Activated naive CD8-positive, alpha-beta T cell treated with anti-CD3 and anti-CD28 coated beads, Interleukin-2, amount 10 ng/mL, durations not matched to agents 7 days and 5 days (primary cell): ENCODE data around the gene SLC39A10. TPM values are rescaled to one million over a fixed set of nuclear protein-coding genes. Genes with fewer than 3 reads are reported as not detected.

Experiments
- ATAC-seq: fragments of 150-1000 bp; cut with Tn5 transposase; one replicate; pipeline ENCODE4 v1.10.0; 2021; ENCODE audit warnings: low read depth, moderate library complexity
- POLR2A ChIA-PET: fragments of 350-600 bp; sonication (Branson Sonifier 250); formaldehyde crosslinking; loops from one replicate; lab custom pipeline; 2021; ENCODE audit warnings: antibody characterized with exemption; lab: Charles Lee
- DNase-seq: peaks from one replicate; pipeline ENCODE4 v3.0.0; 2021
- H3K27ac Mint-ChIP-seq: one replicate; pipeline ENCODE4 v1.8.0; 2022; ENCODE audit warnings: mild to moderate bottlenecking, mixed read lengths
- H3K27me3 Mint-ChIP-seq: one replicate; pipeline ENCODE4 v1.8.0; 2022; ENCODE audit warnings: mild to moderate bottlenecking, moderate library complexity, mixed read lengths
- H3K36me3 Mint-ChIP-seq: one replicate; pipeline ENCODE4 v1.8.0; 2021; ENCODE audit warnings: mild to moderate bottlenecking, mixed read lengths
- H3K4me1 Mint-ChIP-seq: one replicate; pipeline ENCODE4 v1.8.0; 2021; ENCODE audit warnings: mixed read lengths
- H3K4me3 Mint-ChIP-seq: one replicate; pipeline ENCODE4 v1.8.0; 2022; ENCODE audit warnings: mild to moderate bottlenecking, moderate library complexity, mixed read lengths
- H3K9me3 Mint-ChIP-seq: one replicate; pipeline ENCODE4 v1.8.0; 2021; ENCODE audit warnings: mixed read lengths
- total RNA-seq, 2 experiments: library from RNA; stranded (reverse); gene quantifications; one replicate each; pipeline ENCODE4 v1.2.3, GENCODE V29; 2021

SLC39A10 gene
- total RNA-seq, 2 experiments from 2014 or later = 54.4 to 60.4 TPM

- H3K4me3 Mint-ChIP-seq = no peak overlapping the region
- H3K9me3 Mint-ChIP-seq = peaks cover 3% of the 10 kb centered on the region
- H3K27ac Mint-ChIP-seq = no peak overlapping the region
- H3K27me3 Mint-ChIP-seq = no peaks in the 10 kb centered on the region
- H3K36me3 Mint-ChIP-seq = peaks cover 55% of the 10 kb centered on the region
- POLR2A ChIA-PET = no interaction called here
- no peak for ATAC-seq
- H3K4me1 Mint-ChIP-seq = peaks cover 4% of the 10 kb centered on the region
- DNase-seq = no peak
Measured at GRCh38 chr2:195732574-195732973, 75.5 kb downstream of the SLC39A10 start.

GRCh38 chr2:195733831-195734230 lies 76.8 kb downstream of the SLC39A10 start:
- Mint-ChIP-seq H3K36me3 (peaks cover 56% of the 10 kb centered on the region), H3K9me3 (peaks cover 3% of the 10 kb centered on the region), H3K4me3 (no peak overlapping the region), H3K27ac (no peak overlapping the region), H3K27me3 (no peaks in the 10 kb centered on the region), H3K4me1 (peaks cover 4% of the 10 kb centered on the region)
- ATAC-seq (no peak), DNase-seq (no peak)
- POLR2A ChIA-PET = no interaction called here

- peaks cover 3% of the 10 kb centered on the region for H3K9me3 Mint-ChIP-seq
- DNase-seq (no peak), ATAC-seq (no peak)
- no peak overlapping the region for H3K4me3 Mint-ChIP-seq
- H3K4me1 Mint-ChIP-seq = peaks cover 4% of the 10 kb centered on the region
- peaks cover 54% of the 10 kb centered on the region for H3K36me3 Mint-ChIP-seq
- POLR2A ChIA-PET = no interaction called here
- H3K27ac Mint-ChIP-seq = no peak overlapping the region
- H3K27me3 Mint-ChIP-seq = no peaks in the 10 kb centered on the region
Measured at GRCh38 chr2:195734395-195734794, 77.4 kb downstream of the SLC39A10 start.

GRCh38 chr2:195734931-195735330 lies 77.9 kb downstream of the SLC39A10 start:
- H3K27me3 Mint-ChIP-seq = no peaks in the 10 kb centered on the region
- no peak for ATAC-seq
- POLR2A ChIA-PET = no interaction called here
- peaks cover 3% of the 10 kb centered on the region for H3K9me3 Mint-ChIP-seq
- H3K27ac Mint-ChIP-seq = no peak overlapping the region
- no peak overlapping the region for H3K4me3 Mint-ChIP-seq
- no peak for DNase-seq
- peaks cover 4% of the 10 kb centered on the region for H3K4me1 Mint-ChIP-seq
- peaks cover 54% of the 10 kb centered on the region for H3K36me3 Mint-ChIP-seq

- peaks cover 1% of the 10 kb centered on the region for H3K4me1 Mint-ChIP-seq
- POLR2A ChIA-PET = no interaction called here
- ATAC-seq (no peak), DNase-seq (no peak)
- H3K36me3 Mint-ChIP-seq = peaks cover 54% of the 10 kb centered on the region
- no peak overlapping the region for H3K4me3 Mint-ChIP-seq
- no peaks in the 10 kb centered on the region for H3K27me3 Mint-ChIP-seq
- H3K27ac Mint-ChIP-seq = no peak overlapping the region
- peaks cover 3% of the 10 kb centered on the region for H3K9me3 Mint-ChIP-seq
Measured at GRCh38 chr2:195735347-195735746, 78.3 kb downstream of the SLC39A10 start.

GRCh38 chr2:195737511-195738325 lies 80.7 kb downstream of the SLC39A10 start:
- Mint-ChIP-seq H3K27ac (no peak overlapping the region), H3K27me3 (no peaks in the 10 kb centered on the region), H3K4me3 (no peak overlapping the region), H3K9me3 (no peaks in the 10 kb centered on the region), H3K4me1 (no peaks in the 10 kb centered on the region), H3K36me3 (peaks cover 43% of the 10 kb centered on the region)
- no peak for ATAC-seq
- DNase-seq = no peak
- POLR2A ChIA-PET = no interaction called here

- ATAC-seq = no peak
- POLR2A ChIA-PET = no interaction called here
- Mint-ChIP-seq H3K4me1 (no peaks in the 10 kb centered on the region), H3K36me3 (peaks cover 36% of the 10 kb centered on the region), H3K27me3 (no peaks in the 10 kb centered on the region), H3K9me3 (peaks cover 3% of the 10 kb centered on the region), H3K27ac (no peak overlapping the region), H3K4me3 (no peak overlapping the region)
- DNase-seq = no peak
Measured at GRCh38 chr2:195741191-195741590, 84.2 kb downstream of the SLC39A10 start.

- Mint-ChIP-seq H3K27ac (no peak overlapping the region), H3K4me1 (no peaks in the 10 kb centered on the region), H3K27me3 (no peaks in the 10 kb centered on the region), H3K9me3 (peaks cover 2% of the 10 kb centered on the region), H3K4me3 (no peak overlapping the region), H3K36me3 (no peaks in the 10 kb centered on the region)
- ATAC-seq (no peak), DNase-seq (no peak)
- POLR2A ChIA-PET = no interaction called here
Measured at GRCh38 chr2:195756218-195756942, 99.4 kb downstream of the SLC39A10 start.

- Mint-ChIP-seq H3K27ac (no peak overlapping the region), H3K4me1 (no peaks in the 10 kb centered on the region), H3K36me3 (no peaks in the 10 kb centered on the region), H3K4me3 (no peak overlapping the region), H3K9me3 (peaks cover 5% of the 10 kb centered on the region), H3K27me3 (no peaks in the 10 kb centered on the region)
- POLR2A ChIA-PET = no interaction called here
- no peak for DNase-seq
- ATAC-seq = no peak
Measured at GRCh38 chr2:195758846-195759245, 101.8 kb downstream of the SLC39A10 start.

- H3K27me3 Mint-ChIP-seq = peaks cover 2% of the 10 kb centered on the region
- POLR2A ChIA-PET = no interaction called here
- H3K9me3 Mint-ChIP-seq = peaks cover 7% of the 10 kb centered on the region
- no peak overlapping the region for H3K27ac Mint-ChIP-seq
- H3K36me3 Mint-ChIP-seq = no peaks in the 10 kb centered on the region
- DNase-seq (no peak), ATAC-seq (no peak)
- H3K4me1 Mint-ChIP-seq = no peaks in the 10 kb centered on the region
- no peak overlapping the region for H3K4me3 Mint-ChIP-seq
Measured at GRCh38 chr2:195759877-195760276, 102.9 kb downstream of the SLC39A10 start.

GRCh38 chr2:195763866-195764265 lies 106.8 kb downstream of the SLC39A10 start:
- peaks cover 4% of the 10 kb centered on the region for H3K27me3 Mint-ChIP-seq
- peaks cover 9% of the 10 kb centered on the region for H3K9me3 Mint-ChIP-seq
- ATAC-seq (no peak), DNase-seq (no peak)
- H3K36me3 Mint-ChIP-seq = no peaks in the 10 kb centered on the region
- H3K27ac Mint-ChIP-seq = no peak overlapping the region
- H3K4me1 Mint-ChIP-seq = no peaks in the 10 kb centered on the region
- no peak overlapping the region for H3K4me3 Mint-ChIP-seq
- POLR2A ChIA-PET = no interaction called here

- peaks cover 7% of the 10 kb centered on the region for H3K9me3 Mint-ChIP-seq
- H3K36me3 Mint-ChIP-seq = no peaks in the 10 kb centered on the region
- no peak overlapping the region for H3K4me3 Mint-ChIP-seq
- H3K27me3 Mint-ChIP-seq = peaks cover 4% of the 10 kb centered on the region
- DNase-seq (no peak), ATAC-seq (no peak)
- no peak overlapping the region for H3K27ac Mint-ChIP-seq
- POLR2A ChIA-PET = no interaction called here
- H3K4me1 Mint-ChIP-seq = no peaks in the 10 kb centered on the region
Measured at GRCh38 chr2:195766691-195767090, 109.7 kb downstream of the SLC39A10 start.

GRCh38 chr2:195768431-195768830 lies 111.4 kb downstream of the SLC39A10 start:
- ATAC-seq (no peak), DNase-seq (no peak)
- Mint-ChIP-seq H3K36me3 (no peaks in the 10 kb centered on the region), H3K27ac (no peak overlapping the region), H3K27me3 (peaks cover 4% of the 10 kb centered on the region), H3K4me3 (no peak overlapping the region), H3K9me3 (peaks cover 4% of the 10 kb centered on the region), H3K4me1 (no peaks in the 10 kb centered on the region)
- POLR2A ChIA-PET = no interaction called here

- DNase-seq (no peak), ATAC-seq (no peak)
- peaks cover 2% of the 10 kb centered on the region for H3K9me3 Mint-ChIP-seq
- no peak overlapping the region for H3K27ac Mint-ChIP-seq
- no peak overlapping the region for H3K4me3 Mint-ChIP-seq
- peaks cover 2% of the 10 kb centered on the region for H3K27me3 Mint-ChIP-seq
- H3K4me1 Mint-ChIP-seq = no peaks in the 10 kb centered on the region
- no peaks in the 10 kb centered on the region for H3K36me3 Mint-ChIP-seq
- POLR2A ChIA-PET = no interaction called here
Measured at GRCh38 chr2:195769975-195770374, 112.9 kb downstream of the SLC39A10 start.
